Hair follicular keratinocyte (primary cell): Measurements from ENCODE around the gene FAM117B. TPM values are rescaled to one million over a fixed set of nuclear protein-coding genes. Genes with fewer than 3 reads are reported as not detected.

Source experiments
- total RNA-seq: library from RNA; depleted of rRNA; stranded (reverse); fragments of >200 nt; gene quantifications from 2 replicates; pipeline ENCODE4 v1.2.3, GENCODE V29; 2015

FAM117B gene
- 2.7 and 3.9 TPM in 2 replicates for total RNA-seq

GRCh38 chr2:202634556-202635427 lies at the start of gene FAM117B:
TSS of gene FAM117B (plus strand) at chr2:202634969. CDS start at chr2:202635188, 219 bp downstream.

Other genes with a start within 250 kb of the FAM117B start
- 0.42 and 1.8 TPM in 2 replicates for gene ICA1L, start 236.8 kb downstream of the FAM117B start, total RNA-seq